ENCODE results near the gene VIPR2. TPM values are rescaled to one million over a fixed set of nuclear protein-coding genes. Genes with fewer than 3 reads are reported as not detected.

VIPR2 gene
- polyA plus RNA-seq, 1 donor from 2014 or later, result 0.51 TPM

DNA sequence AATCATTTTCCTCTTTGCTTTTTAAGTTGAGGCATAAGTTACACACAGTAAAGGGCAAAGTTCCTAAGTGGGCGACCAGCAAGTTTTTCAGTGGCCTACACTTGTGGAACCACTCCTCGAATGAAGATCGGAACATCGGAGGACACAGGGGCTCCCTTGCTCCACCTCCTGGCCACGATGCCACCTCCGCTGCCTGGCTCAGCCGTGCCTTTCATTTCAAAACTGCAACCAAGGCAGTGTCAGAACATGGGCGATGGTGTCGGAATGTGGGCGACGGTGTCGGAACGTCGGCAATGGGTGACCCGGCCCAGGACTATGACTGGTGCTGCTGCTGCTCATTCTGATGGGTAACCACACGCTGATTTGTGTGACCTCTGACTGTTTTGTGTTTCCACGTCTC, 9.6 kb upstream of the VIPR2 start:
- no peak for TF ChIP-seq MXI1 (conservative IDR thresholded peaks at IDR 0.05; ENCODE audit: poor library complexity, severe bottlenecking)
- TF ChIP-seq POLR2AphosphoS5 (IDR thresholded peaks at IDR 0.05), result no peak
- no peak for TF ChIP-seq REST (IDR thresholded peaks at IDR 0.05; ENCODE audit: borderline replicate concordance)
- no peak for TF ChIP-seq TAF1 (IDR thresholded peaks at IDR 0.05; ENCODE audit: low read depth)
- no peak for TF ChIP-seq SMC3 (conservative IDR thresholded peaks at IDR 0.05; ENCODE audit: poor library complexity)
- no peak for TF ChIP-seq EZH2 (IDR thresholded peaks at IDR 0.05; ENCODE audit: borderline replicate concordance, insufficient read depth, low read length, poor library complexity, severe bottlenecking)
- no peak for TF ChIP-seq EP300 (conservative IDR thresholded peaks at IDR 0.05; ENCODE audit: poor library complexity, severe bottlenecking)
- no peak for TF ChIP-seq RAD21 (conservative IDR thresholded peaks at IDR 0.05)
- TF ChIP-seq, protein P1, sequence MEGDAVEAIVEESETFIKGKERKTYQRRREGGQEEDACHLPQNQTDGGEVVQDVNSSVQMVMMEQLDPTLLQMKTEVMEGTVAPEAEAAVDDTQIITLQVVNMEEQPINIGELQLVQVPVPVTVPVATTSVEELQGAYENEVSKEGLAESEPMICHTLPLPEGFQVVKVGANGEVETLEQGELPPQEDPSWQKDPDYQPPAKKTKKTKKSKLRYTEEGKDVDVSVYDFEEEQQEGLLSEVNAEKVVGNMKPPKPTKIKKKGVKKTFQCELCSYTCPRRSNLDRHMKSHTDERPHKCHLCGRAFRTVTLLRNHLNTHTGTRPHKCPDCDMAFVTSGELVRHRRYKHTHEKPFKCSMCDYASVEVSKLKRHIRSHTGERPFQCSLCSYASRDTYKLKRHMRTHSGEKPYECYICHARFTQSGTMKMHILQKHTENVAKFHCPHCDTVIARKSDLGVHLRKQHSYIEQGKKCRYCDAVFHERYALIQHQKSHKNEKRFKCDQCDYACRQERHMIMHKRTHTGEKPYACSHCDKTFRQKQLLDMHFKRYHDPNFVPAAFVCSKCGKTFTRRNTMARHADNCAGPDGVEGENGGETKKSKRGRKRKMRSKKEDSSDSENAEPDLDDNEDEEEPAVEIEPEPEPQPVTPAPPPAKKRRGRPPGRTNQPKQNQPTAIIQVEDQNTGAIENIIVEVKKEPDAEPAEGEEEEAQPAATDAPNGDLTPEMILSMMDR (IDR thresholded peaks at IDR 0.05; ENCODE audit: poor library complexity, severe bottlenecking), result no peak

GRCh38 chr7:159153511-159153910, 8.8 kb upstream of the VIPR2 start:
- H3K27ac ChIP-seq (ENCODE audit: low read length), result no peak overlapping the region
- no peaks in the 10 kb centered on the region for H3K27me3 ChIP-seq (ENCODE audit: insufficient read depth, low read depth, low read length)
- H2AFZ ChIP-seq (ENCODE audit: low read depth, low read length), result no peak overlapping the region
- no peaks in the 10 kb centered on the region for H3K79me2 ChIP-seq (replicated peaks; ENCODE audit: insufficient read depth, low read length)
- H4K20me1 ChIP-seq (ENCODE audit: insufficient read depth), result no peaks in the 10 kb centered on the region
- H3K9ac ChIP-seq (ENCODE audit: low read length), result no peak overlapping the region
- no peaks in the 10 kb centered on the region for H3K9me3 ChIP-seq (ENCODE audit: low read length)
- no peak overlapping the region for H3K4me2 ChIP-seq (ENCODE audit: low read length)
- H3K36me3 ChIP-seq (ENCODE audit: insufficient read depth, low read length), result no peaks in the 10 kb centered on the region
- TF ChIP-seq SMC3 (conservative IDR thresholded peaks at IDR 0.05; ENCODE audit: poor library complexity) (no peak), TAF1 (IDR thresholded peaks at IDR 0.05; ENCODE audit: low read depth) (no peak), RAD21 (conservative IDR thresholded peaks at IDR 0.05) (no peak), EP300 (conservative IDR thresholded peaks at IDR 0.05; ENCODE audit: poor library complexity, severe bottlenecking) (no peak), EZH2 (IDR thresholded peaks at IDR 0.05; ENCODE audit: borderline replicate concordance, insufficient read depth, low read length, poor library complexity, severe bottlenecking) (no peak), REST (IDR thresholded peaks at IDR 0.05; ENCODE audit: borderline replicate concordance) (no peak), MXI1 (conservative IDR thresholded peaks at IDR 0.05; ENCODE audit: poor library complexity, severe bottlenecking) (no peak), POLR2AphosphoS5 (IDR thresholded peaks at IDR 0.05) (no peak)
- TF ChIP-seq, protein P1 (IDR thresholded peaks at IDR 0.05; ENCODE audit: poor library complexity, severe bottlenecking), result no peak
- H3K4me3 ChIP-seq (ENCODE audit: low read length), result no peak overlapping the region
- H3F3A ChIP-seq (ENCODE audit: insufficient read depth, low read length, poor library complexity, severe bottlenecking), result no peaks in the 10 kb centered on the region
- no peaks in the 10 kb centered on the region for H3K9me2 ChIP-seq (ENCODE audit: insufficient read depth, low read length)

More for the DNA sequence above, 9.6 kb upstream of the VIPR2 start:
- H3K27me3 ChIP-seq (ENCODE audit: insufficient read depth, low read depth, low read length), result no peaks in the 10 kb centered on the region
- H3K9ac ChIP-seq (ENCODE audit: low read length), result no peak overlapping the region
- no peaks in the 10 kb centered on the region for H3K36me3 ChIP-seq (ENCODE audit: insufficient read depth, low read length)
- no peaks in the 10 kb centered on the region for H3K9me3 ChIP-seq (ENCODE audit: low read length)
- no peak overlapping the region for H3K27ac ChIP-seq (ENCODE audit: low read length)
- H3K4me2 ChIP-seq (ENCODE audit: low read length), result no peak overlapping the region
- no peaks in the 10 kb centered on the region for H3K9me2 ChIP-seq (ENCODE audit: insufficient read depth, low read length)
- no peaks in the 10 kb centered on the region for H3F3A ChIP-seq (ENCODE audit: insufficient read depth, low read length, poor library complexity, severe bottlenecking)
- H3K79me2 ChIP-seq (replicated peaks; ENCODE audit: insufficient read depth, low read length), result no peaks in the 10 kb centered on the region
- no peak overlapping the region for H2AFZ ChIP-seq (ENCODE audit: low read depth, low read length)
- no peak overlapping the region for H3K4me3 ChIP-seq (ENCODE audit: low read length)
- H4K20me1 ChIP-seq (ENCODE audit: insufficient read depth), result no peaks in the 10 kb centered on the region

Data from neural cell (in vitro differentiated cells).